Brain microvascular endothelial cell (primary cell): ENCODE measurements around the gene CLEC16A.

ENCODE experiments used
- DNase-seq: peaks from one replicate; pipeline ENCODE4 v3.0.0-alpha.2; 2020
- H3K27ac ChIP-seq: fragments of 250-450 bp; sonication (Bioruptor Pico); 2 replicates; pipeline ENCODE4 v1.5.1; 2020; ENCODE audit warnings: mild to moderate bottlenecking, moderate library complexity
- H3K27me3 ChIP-seq: fragments of 250-450 bp; sonication (Bioruptor Pico); replicated peaks from 2 replicates; pipeline ENCODE4 v1.5.1; 2020; ENCODE audit warnings: mild to moderate bottlenecking
- H3K36me3 ChIP-seq: fragments of 250-450 bp; sonication (Bioruptor Pico); replicated peaks from 2 replicates; pipeline ENCODE4 v1.5.1; 2020; ENCODE audit warnings: mild to moderate bottlenecking
- H3K4me3 ChIP-seq: 2 replicates; pipeline ENCODE4 v1.5.1; 2011; ENCODE audit warnings: low read depth, mild to moderate bottlenecking, control low read depth, low read length, moderate library complexity
- in situ Hi-C: cut with HindIII; loops from 2 replicates; pipeline ENCODE4 v1.10.0; 2017; ENCODE audit warnings: low sequenced_read_pairs, low pct_ligation_motif_present
- TF ChIP-seq, protein P1 (sequence below): IDR thresholded peaks from 2 replicates; pipeline ENCODE4 v1.5.1; 2011; ENCODE audit warnings: low read depth, mild to moderate bottlenecking, moderate library complexity, low read length, control low read depth, inconsistent platforms; ENCODE audit errors: missing control alignments

CLEC16A gene

DNA sequence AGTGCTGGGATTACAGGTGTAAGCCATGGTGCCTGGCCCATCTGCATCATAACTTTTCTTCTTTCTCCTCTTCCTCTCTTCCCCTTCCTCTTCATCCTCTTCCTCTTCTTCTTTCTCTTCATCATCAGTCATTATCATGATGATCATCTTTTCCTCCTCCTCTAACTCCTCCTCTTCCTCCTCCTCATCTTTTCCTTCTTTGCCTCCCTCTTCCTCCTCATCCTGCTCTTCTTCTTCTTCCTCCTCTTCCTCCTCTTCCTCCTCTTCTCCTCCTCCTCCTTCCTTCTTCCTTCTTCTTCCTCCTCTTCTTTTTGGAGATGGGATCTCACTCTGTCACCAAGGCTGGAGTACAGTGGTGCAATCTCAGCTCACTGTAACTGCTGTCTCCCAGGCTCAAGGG, 249.1 kb downstream of the CLEC16A start:
- Histone ChIP-seq H3K4me3 (no peak overlapping the region), H3K36me3 (no peaks in the 10 kb centered on the region), H3K27ac (no peak overlapping the region), H3K27me3 (no peaks in the 10 kb centered on the region)
- TF ChIP-seq, protein P1, sequence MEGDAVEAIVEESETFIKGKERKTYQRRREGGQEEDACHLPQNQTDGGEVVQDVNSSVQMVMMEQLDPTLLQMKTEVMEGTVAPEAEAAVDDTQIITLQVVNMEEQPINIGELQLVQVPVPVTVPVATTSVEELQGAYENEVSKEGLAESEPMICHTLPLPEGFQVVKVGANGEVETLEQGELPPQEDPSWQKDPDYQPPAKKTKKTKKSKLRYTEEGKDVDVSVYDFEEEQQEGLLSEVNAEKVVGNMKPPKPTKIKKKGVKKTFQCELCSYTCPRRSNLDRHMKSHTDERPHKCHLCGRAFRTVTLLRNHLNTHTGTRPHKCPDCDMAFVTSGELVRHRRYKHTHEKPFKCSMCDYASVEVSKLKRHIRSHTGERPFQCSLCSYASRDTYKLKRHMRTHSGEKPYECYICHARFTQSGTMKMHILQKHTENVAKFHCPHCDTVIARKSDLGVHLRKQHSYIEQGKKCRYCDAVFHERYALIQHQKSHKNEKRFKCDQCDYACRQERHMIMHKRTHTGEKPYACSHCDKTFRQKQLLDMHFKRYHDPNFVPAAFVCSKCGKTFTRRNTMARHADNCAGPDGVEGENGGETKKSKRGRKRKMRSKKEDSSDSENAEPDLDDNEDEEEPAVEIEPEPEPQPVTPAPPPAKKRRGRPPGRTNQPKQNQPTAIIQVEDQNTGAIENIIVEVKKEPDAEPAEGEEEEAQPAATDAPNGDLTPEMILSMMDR: no peak
- in situ Hi-C loops: no loop called here
- DNase-seq: no peak

DNA sequence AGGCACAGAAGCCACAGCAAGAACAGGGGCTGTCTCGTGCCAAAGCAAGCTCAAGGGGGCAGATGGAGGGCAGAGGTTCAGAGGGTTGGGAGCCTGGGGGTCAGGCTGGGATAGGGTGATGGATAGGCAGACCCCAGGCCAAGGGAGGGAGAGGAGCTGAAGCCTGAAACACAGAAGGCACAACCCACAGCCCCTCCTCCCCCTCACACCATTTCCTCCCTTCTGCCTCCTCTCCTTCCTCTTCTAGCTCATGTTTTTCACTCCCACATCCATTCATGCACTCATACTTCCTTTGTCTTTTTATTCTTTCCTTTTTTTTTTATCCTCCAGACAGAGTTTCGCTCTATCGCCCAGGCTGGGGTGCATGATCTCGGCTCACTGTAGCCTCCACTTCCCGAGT, 250.5 kb downstream of the CLEC16A start:
- TF ChIP-seq, protein P1: no peak
- Histone ChIP-seq H3K27me3 (no peaks in the 10 kb centered on the region), H3K36me3 (no peaks in the 10 kb centered on the region), H3K27ac (no peak overlapping the region), H3K4me3 (no peak overlapping the region)
- in situ Hi-C loops: no loop called here
- no peak for DNase-seq

DNA sequence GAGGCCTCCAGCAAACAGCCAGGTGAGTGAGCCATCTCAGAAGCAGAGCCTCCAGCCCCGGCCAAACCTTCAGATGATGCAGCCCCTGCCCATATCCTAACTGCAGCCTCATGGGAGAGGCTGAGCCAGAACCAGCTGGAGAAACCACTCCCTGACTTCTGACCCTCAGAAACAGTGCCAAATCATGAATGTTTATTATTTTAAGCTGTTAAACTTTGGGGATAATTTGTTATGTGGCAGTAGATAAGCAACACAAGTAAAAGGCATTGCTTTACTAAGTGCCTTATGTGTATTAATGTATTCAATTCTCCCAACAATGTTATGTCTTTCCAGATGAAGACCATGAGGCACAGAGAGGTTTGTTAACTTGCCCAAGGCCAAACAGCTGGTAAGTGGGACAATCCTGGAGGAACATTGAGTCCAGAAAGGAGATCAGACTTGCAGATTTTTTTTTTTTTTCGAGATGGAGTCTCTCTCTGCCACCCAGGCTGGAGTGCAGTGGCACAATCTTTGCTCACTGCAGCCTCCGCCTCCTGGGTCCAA, 252.0 kb downstream of the CLEC16A start:
- TF ChIP-seq, protein P1: no peak
- in situ Hi-C loops: no loop called here
- no peak overlapping the region for H3K27ac ChIP-seq
- H3K27me3 ChIP-seq: no peaks in the 10 kb centered on the region
- no peak for DNase-seq
- H3K36me3 ChIP-seq: no peaks in the 10 kb centered on the region
- no peak overlapping the region for H3K4me3 ChIP-seq

DNA sequence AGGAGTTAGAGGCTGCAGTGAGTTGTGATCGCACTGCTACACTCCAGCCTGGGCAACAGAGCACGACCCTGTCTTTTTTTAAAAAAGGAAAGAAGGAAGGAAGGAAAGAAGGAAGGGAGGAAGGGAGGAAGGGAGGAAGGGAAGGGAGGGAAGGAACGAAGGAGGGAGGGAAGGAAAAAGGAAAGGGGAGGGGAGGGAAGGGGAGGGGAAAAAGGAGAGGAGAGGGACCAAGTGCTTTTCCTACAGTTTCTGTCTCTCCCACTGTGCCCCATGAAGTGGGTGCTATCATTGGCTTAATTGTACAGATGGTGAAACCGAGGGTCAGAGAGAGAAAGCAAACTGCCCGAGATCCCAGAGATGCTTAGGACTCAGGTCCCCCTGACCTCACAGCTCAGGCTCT, 254.0 kb downstream of the CLEC16A start:
- in situ Hi-C loops: no loop called here
- no peak for DNase-seq
- no peak overlapping the region for H3K4me3 ChIP-seq
- no peaks in the 10 kb centered on the region for H3K36me3 ChIP-seq
- H3K27me3 ChIP-seq: no peaks in the 10 kb centered on the region
- TF ChIP-seq, protein P1: no peak
- H3K27ac ChIP-seq: no peak overlapping the region

DNA sequence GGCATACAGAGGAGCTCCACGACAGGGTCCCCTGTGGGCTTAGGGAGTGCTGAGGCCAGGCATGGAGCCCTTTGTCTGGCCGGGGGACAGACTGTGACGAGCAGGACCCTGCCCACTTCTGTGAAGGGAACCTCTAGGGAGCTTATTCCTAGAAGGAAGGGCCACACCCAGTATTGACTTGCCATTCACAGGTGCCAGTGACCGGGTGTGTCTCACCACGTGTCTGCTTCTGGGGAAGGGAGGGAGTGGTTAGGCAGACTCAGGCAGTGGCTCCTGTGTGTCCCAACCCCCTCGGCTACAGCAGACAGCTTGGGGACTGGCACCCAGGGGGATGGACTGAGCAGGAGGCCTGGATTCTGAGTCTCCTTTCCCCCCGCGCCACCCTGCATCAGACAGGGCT, 254.5 kb downstream of the CLEC16A start:
- no peak overlapping the region for H3K27ac ChIP-seq
- H3K36me3 ChIP-seq: no peaks in the 10 kb centered on the region
- no peak overlapping the region for H3K4me3 ChIP-seq
- TF ChIP-seq, protein P1: no peak
- no peaks in the 10 kb centered on the region for H3K27me3 ChIP-seq
- in situ Hi-C loops: no loop called here
- DNase-seq: no peak

DNA sequence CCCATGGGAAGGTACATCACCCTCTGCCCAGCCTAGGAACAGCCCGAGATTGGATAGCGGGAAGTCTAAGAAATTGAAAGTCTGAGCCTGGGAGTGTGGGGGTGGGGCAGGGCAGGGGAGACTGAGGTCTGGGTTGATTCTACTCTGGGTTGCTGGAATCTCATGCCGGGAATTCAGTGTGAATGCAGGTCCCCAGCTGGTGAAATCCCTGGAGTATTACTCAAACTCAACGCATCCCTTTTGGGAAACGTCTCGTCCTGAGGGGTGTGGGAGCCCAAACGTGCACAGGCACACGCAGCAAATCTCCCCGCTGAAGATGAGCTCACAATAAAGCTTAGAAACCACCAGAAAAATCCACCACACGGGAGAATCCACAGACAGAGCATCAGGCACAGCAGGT, 256.2 kb downstream of the CLEC16A start:
- Histone ChIP-seq H3K27me3 (no peaks in the 10 kb centered on the region), H3K36me3 (no peaks in the 10 kb centered on the region), H3K27ac (no peak overlapping the region), H3K4me3 (no peak overlapping the region)
- TF ChIP-seq, protein P1: no peak
- DNase-seq: no peak
- in situ Hi-C loops: no loop called here
